Ramos (cell line): ENCODE measurements around the gene TARS3.
"Not testable (repeated sequence)": the region's sequence is repeated elsewhere in the genome, so short reads cannot be mapped to it uniquely, and the experiment has no call there.

Source experiments
- in situ Hi-C: fragments of 300-500 bp; cut with MboI; formaldehyde crosslinking; loops from one replicate; pipeline ENCODE4 v1.14.3; 2022; ENCODE audit warnings: low sequenced_read_pairs; ENCODE audit not compliant: unreplicated experiment

TARS3 gene

GRCh38 chr15:101635944-101636727 is 88.1 kb downstream of the TARS3 start:
- in situ Hi-C loops: no loop called here

GRCh38 chr15:101633356-101633755 is 90.9 kb downstream of the TARS3 start:
- in situ Hi-C loops: no loop called here

- in situ Hi-C loops: not testable (repeated sequence)
These were observed 97.5 kb downstream of the TARS3 start for GRCh38 chr15:101626729-101627128.

- in situ Hi-C loops: no loop called here
These were observed 98.3 kb downstream of the TARS3 start for GRCh38 chr15:101625980-101626379.

GRCh38 chr15:101625184-101625583 is 99.1 kb downstream of the TARS3 start:
- in situ Hi-C loops: no loop called here

- in situ Hi-C loops: no loop called here
These were observed 100.6 kb downstream of the TARS3 start for GRCh38 chr15:101623367-101624304.

GRCh38 chr15:101621961-101622360 is 102.3 kb downstream of the TARS3 start:
- in situ Hi-C loops: no loop called here

- in situ Hi-C loops: no loop called here
These were observed 103.6 kb downstream of the TARS3 start for GRCh38 chr15:101620671-101621070.

GRCh38 chr15:101619615-101619865 is 104.7 kb downstream of the TARS3 start:
- in situ Hi-C loops: no loop called here

GRCh38 chr15:101618851-101619614 is 105.2 kb downstream of the TARS3 start:
- in situ Hi-C loops: no loop called here

GRCh38 chr15:101618076-101618475 is 106.2 kb downstream of the TARS3 start:
- in situ Hi-C loops: no loop called here

GRCh38 chr15:101617390-101617965 is 106.8 kb downstream of the TARS3 start:
- in situ Hi-C loops: no loop called here

GRCh38 chr15:101615986-101616848 is 108.1 kb downstream of the TARS3 start:
- in situ Hi-C loops: no loop called here

- in situ Hi-C loops: no loop called here
These were observed 108.8 kb downstream of the TARS3 start for GRCh38 chr15:101615414-101615985.

GRCh38 chr15:101614761-101615160 is 109.5 kb downstream of the TARS3 start:
- in situ Hi-C loops: no loop called here

- in situ Hi-C loops: no loop called here
These were observed 110.2 kb downstream of the TARS3 start for GRCh38 chr15:101614001-101614585.

GRCh38 chr15:101613130-101614000 is 110.9 kb downstream of the TARS3 start:
- in situ Hi-C loops: no loop called here

GRCh38 chr15:101612676-101613075 is 111.6 kb downstream of the TARS3 start:
- in situ Hi-C loops: no loop called here
